Activated T-cell treated with anti-CD3 and anti-CD28 coated beads, Interleukin-2, amount 50 U/mL, for 1 hour (primary cell): Measurements from ENCODE around the gene TPCN1.

ENCODE experiments used
- DNase-seq: peaks from one replicate; pipeline ENCODE4 v3.0.0-alpha.2; 2020

Gene TPCN1

GRCh38 chr12:113221181-113221996, at the start of gene TPCN1:
TSS of gene TPCN1 (plus strand) at chr12:113221464. CDS start at chr12:113226853, 5,389 bp downstream.
- DNase-seq, result peak; percentile 97

- DNase-seq, result no peak
Measured at GRCh38 chr12:113171543-113171942, 49.7 kb upstream of the TPCN1 start.

GRCh38 chr12:113172185-113172584, 49.1 kb upstream of the TPCN1 start:
- no peak for DNase-seq

- no peak for DNase-seq
Measured at GRCh38 chr12:113173081-113173698, 48.1 kb upstream of the TPCN1 start.

GRCh38 chr12:113174461-113175384, 46.5 kb upstream of the TPCN1 start:
- peak; percentile 83 for DNase-seq

- no peak for DNase-seq
Measured at GRCh38 chr12:113179023-113179422, 42.2 kb upstream of the TPCN1 start.

- DNase-seq, result no peak
Measured at GRCh38 chr12:113180333-113180732, 40.9 kb upstream of the TPCN1 start.

GRCh38 chr12:113181975-113182374, 39.3 kb upstream of the TPCN1 start:
- DNase-seq, result no peak

GRCh38 chr12:113183030-113183589, 38.2 kb upstream of the TPCN1 start:
- no peak for DNase-seq

- no peak for DNase-seq
Measured at GRCh38 chr12:113184098-113184899, 37.0 kb upstream of the TPCN1 start.

GRCh38 chr12:113184900-113185179, 36.4 kb upstream of the TPCN1 start:
- DNase-seq, result peak; percentile 89

GRCh38 chr12:113185180-113186032, 35.9 kb upstream of the TPCN1 start, which contains the start of the genes DDX54 and RITA1:
TSS of gene DDX54 (minus strand) at chr12:113185478. CDS start at chr12:113185451, 27 bp downstream.
TSS of gene RITA1 (plus strand) at chr12:113185721. CDS start at chr12:113186747, 1,026 bp downstream.
- DNase-seq, result peak; percentile 89

- DNase-seq, result no peak
Measured at GRCh38 chr12:113186033-113186365, 35.3 kb upstream of the TPCN1 start.

- DNase-seq, result no peak
Measured at GRCh38 chr12:113186666-113187325, 34.5 kb upstream of the TPCN1 start.

- no peak for DNase-seq
Measured at GRCh38 chr12:113189361-113189760, 31.9 kb upstream of the TPCN1 start.

GRCh38 chr12:113190761-113191160, 30.5 kb upstream of the TPCN1 start:
- DNase-seq, result no peak

GRCh38 chr12:113191227-113191626, 30.0 kb upstream of the TPCN1 start:
- DNase-seq, result no peak

GRCh38 chr12:113194971-113195391, 26.3 kb upstream of the TPCN1 start:
- DNase-seq, result no peak

- DNase-seq, result no peak
Measured at GRCh38 chr12:113195598-113195997, 25.7 kb upstream of the TPCN1 start.

GRCh38 chr12:113196582-113196981, 24.7 kb upstream of the TPCN1 start:
- no peak for DNase-seq

GRCh38 chr12:113196990-113197389, 24.3 kb upstream of the TPCN1 start:
- peak; percentile 44 for DNase-seq
